Dedifferentiated amniotic fluid mesenchymal stem cell (primary cell): ENCODE data around the gene C2CD4A.

Experiments used
- DNase-seq: peaks from one replicate; pipeline ENCODE4 v3.0.0-alpha.2; 2016; ENCODE audit errors: extremely low spot score

C2CD4A gene

DNA sequence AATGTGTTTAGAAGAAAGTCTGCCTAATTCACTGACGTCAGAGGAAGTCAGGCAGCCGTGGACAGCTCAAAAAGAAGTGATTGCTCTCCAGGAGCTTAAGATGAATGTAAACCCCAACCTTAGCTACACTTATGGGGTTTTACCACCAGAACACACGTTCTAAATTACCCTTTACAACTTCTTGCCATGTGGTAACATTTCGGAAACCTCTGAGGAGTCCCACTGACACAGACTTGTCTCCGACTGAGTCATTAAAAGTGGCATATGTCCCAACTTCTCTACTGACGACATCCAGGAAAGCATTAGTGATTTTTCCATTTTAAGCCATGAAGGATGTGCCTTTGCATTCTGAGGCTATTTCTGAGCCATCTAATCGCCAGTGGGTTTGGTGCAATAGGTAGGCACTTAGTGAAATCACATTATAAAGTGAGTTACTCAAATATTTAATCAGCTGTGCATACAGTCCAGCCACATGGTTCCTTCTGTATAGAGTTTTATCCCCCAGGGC, 32.4 kb downstream of the C2CD4A start:
- DNase-seq = peak; percentile 73

DNA sequence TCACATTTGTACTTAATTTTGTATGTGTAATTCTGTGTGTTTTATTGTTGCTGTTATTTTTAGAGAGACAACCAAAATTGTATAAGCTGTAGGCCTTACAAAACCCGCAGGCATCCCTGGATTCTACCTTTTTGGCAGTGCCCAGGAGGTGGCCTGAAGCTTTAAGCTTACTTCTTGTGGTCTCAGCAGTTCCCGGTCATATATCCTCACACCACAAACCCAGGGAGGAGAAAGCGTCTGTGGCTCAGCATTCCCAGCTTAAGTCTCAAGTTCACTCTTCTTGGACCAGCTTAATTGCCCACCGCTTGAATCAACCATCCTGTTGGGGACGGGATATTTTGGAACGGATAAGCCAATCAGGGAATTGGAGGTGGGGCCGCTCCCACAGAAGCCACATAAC, 36.7 kb downstream of the C2CD4A start:
- DNase-seq = no peak

DNA sequence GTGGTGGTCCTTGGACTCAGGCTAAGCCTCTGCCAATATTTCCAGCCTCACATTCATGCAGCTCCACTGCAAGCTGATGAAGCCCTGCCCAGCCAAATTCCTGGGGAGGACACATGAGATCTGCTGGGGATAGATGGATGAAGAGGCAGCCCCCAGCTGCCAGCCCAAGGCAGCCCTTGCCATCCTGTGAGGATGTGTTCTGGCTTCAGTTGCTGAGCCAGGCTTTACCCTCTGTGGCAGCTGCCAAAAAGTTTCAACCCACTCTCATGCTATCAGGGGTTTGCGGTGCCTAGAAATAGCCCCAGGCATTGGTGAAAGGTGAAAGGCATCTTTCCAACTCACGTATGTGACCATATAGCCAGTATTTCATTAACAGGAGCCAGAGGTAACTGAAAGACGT, 37.6 kb downstream of the C2CD4A start:
- no peak for DNase-seq

DNA sequence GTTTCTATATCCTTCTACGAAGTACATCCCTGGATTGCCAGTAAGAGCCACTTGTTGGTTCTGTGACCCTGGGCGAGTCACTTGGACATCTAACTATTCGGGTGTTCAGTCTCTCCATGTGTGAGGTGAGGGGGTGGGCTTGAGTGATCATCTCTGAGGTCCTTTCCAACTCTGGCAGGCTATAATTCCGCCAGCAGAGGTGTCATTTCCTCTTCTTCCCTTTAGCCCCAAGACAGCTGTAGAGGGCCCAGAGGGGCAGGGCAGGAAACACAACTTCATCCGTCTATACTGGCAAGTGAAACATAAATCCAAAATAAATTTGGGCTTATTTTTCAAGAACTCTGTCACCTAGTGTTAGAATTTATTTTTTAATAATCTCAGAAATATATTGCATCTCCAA, 38.1 kb downstream of the C2CD4A start:
- DNase-seq = no peak

DNA sequence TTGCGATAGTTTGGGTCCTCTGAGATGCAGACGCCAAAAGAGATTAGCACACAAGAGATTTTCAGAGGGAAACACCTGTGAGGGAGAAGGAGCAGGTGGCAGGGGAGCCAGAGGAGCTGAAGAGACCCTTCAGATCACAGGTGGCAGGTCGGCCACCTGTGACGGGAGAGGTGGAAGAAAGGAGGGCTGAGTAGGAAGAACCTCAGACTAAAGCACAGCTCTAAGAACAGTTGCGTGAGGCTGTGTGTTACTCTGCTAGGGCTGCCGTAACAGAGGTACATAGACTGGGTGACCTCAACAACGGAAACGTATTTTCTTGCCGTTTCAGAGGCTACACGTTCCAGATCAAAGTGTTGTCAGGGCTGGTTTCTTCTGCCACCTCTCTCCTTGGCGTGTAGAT, 38.5 kb downstream of the C2CD4A start:
- no peak for DNase-seq

DNA sequence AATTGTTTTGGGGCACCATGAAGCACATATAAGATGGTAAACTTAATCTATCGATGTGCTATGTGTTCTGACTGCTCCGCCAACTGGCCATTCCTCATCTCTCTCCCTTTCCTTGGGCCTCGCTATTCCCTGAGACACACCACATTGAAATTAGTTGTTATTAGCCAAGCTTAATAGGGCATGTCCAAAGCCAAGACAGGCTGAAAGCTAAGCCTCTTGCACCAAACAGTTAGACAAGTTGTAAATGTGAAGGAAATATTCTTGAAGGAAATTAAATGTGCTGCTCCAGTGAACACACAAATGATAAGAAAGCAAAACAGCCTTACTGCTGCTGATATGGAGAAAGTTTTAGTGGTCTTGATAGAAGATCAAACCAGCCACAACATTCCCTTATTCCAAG, 39.3 kb downstream of the C2CD4A start:
- no peak for DNase-seq

- DNase-seq = no peak
Measured at GRCh38 chr15:62107571-62108121, 40.9 kb downstream of the C2CD4A start.

DNA sequence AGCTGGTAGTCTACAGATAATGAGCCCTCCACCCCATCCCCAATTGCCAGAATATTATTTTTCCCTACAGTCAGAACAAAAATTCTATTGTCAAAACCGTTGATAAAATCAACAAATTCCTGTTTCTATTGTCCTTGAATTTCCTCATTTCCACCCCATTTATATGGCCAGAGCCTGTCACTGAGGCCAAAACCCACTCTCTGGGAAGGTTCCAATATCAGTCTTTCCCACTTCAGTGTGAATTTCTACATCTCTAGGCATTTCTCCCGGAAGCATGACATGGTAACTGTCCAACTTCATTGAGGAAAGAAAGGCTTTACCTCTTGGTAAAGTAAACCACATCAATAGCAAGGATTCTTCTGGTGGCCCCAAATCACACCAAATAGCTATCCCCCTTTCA, 41.6 kb downstream of the C2CD4A start:
- DNase-seq = no peak

- no peak for DNase-seq
Measured at GRCh38 chr15:62109437-62109836, 42.7 kb downstream of the C2CD4A start.

- peak; percentile 59 for DNase-seq
Measured at GRCh38 chr15:62109982-62110851, 43.4 kb downstream of the C2CD4A start.

- DNase-seq = no peak
Measured at GRCh38 chr15:62112081-62112480, 45.3 kb downstream of the C2CD4A start.

GRCh38 chr15:62112616-62113593, 46.1 kb downstream of the C2CD4A start:
- DNase-seq = peak; percentile 81

GRCh38 chr15:62115847-62116246, 49.1 kb downstream of the C2CD4A start:
- no peak for DNase-seq

GRCh38 chr15:62118520-62119226, 51.9 kb downstream of the C2CD4A start:
- DNase-seq = peak; percentile 14

DNA sequence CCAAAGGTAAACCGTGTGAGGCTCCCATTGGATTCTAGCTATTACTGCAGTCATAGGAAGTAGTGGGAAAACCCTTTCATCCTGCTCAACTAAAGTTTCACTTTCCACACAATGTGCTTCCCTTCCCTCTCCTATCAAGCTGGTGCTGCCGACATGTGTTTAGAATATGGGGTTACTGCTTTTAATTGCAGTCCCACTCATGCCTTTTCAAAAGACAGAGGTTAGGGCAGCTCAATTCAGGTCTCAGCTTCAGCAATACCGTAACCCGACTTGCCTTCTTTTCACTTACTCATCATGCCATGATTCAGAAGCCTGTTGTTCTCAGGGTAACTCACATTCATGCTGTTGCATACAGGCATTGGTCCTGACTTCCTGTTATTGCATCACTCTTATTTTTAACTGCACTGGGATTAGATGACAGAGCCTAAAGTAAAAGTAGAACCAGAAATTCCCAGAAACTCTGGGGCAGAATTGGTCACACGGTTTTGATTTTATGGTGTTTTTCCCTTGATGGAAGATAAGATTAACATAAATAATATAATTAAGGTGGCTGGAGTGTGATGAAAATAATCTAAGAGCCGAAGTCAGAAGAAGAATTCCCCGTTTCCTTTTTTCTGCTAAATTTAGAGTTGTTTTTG, 52.6 kb downstream of the C2CD4A start:
- peak; percentile 97 for DNase-seq

DNA sequence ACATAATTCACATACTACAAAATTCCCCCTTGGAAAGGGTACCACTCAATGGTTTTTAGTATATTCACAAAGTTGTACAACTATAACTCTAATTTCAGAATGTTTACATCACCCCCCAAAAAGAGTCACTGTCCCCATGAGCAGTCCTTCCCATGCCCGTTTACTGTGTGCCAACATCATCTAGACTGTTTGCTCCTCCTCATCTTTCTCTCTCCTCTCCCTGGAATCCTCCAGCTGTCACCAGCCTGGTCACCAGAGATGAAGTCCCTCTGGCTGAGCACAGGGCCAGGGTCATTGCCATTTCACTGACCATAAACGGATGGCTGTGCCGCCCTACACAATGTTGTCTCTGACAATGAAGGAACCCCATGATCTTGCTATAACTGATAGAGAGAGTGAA, 53.1 kb downstream of the C2CD4A start:
- no peak for DNase-seq
